Measurements from ENCODE around the gene LIG1. TPM values are rescaled to one million over a fixed set of nuclear protein-coding genes. Genes with fewer than 3 reads are reported as not detected.
"Not testable (repeated sequence)": the region's sequence is repeated elsewhere in the genome, so short reads cannot be mapped to it uniquely, and the experiment has no call there.

The LIG1 gene
- total RNA-seq, 2 donors from 2014 or later, result 3.1 to 4.2 TPM

GRCh38 chr19:48094129-48094854 lies 75.9 kb downstream of the LIG1 start:
- no peak for TF ChIP-seq CTCF (IDR thresholded peaks at IDR 0.05)
- H3K27ac ChIP-seq, result no peak overlapping the region
- H3K4me3 ChIP-seq, result no peak overlapping the region
- no peaks in the 10 kb centered on the region for H3K27me3 ChIP-seq
- peaks cover 38% of the 10 kb centered on the region for H3K36me3 ChIP-seq
- H3K4me1 ChIP-seq, result no peaks in the 10 kb centered on the region
- DNase-seq (ENCODE audit: low spot score), result no peak
- peaks cover 0 to 10% of the 10 kb centered on the region in 2 donors for H3K9me3 ChIP-seq

GRCh38 chr19:48091111-48091718 lies 78.9 kb downstream of the LIG1 start:
- H3K36me3 ChIP-seq, result peaks cover 22% of the 10 kb centered on the region
- not testable (repeated sequence) for DNase-seq (ENCODE audit: low spot score); H3K4me1 ChIP-seq

GRCh38 chr19:48090281-48090802 lies 79.8 kb downstream of the LIG1 start:
- Histone ChIP-seq H3K4me3 (no peak overlapping the region), H3K4me1 (no peaks in the 10 kb centered on the region), H3K36me3 (peaks cover 20% of the 10 kb centered on the region), H3K27me3 (no peaks in the 10 kb centered on the region), H3K27ac (no peak overlapping the region), H3K9me3 (peaks cover 0 to 10% of the 10 kb centered on the region in 2 donors)
- no peak for TF ChIP-seq CTCF (IDR thresholded peaks at IDR 0.05)
- DNase-seq (ENCODE audit: low spot score), result no peak

More at GRCh38 chr19:48091111-48091718, 78.9 kb downstream of the LIG1 start:
- not testable (repeated sequence) for H3K4me3 ChIP-seq, H3K27ac ChIP-seq, H3K27me3 ChIP-seq
- peaks cover 0 to 10% of the 10 kb centered on the region in 2 donors for H3K9me3 ChIP-seq

GRCh38 chr19:48088991-48089390 lies 81.2 kb downstream of the LIG1 start:
- H3K27me3 ChIP-seq; H3K9me3 ChIP-seq; H3K4me3 ChIP-seq; H3K27ac ChIP-seq; DNase-seq (ENCODE audit: low spot score); H3K36me3 ChIP-seq; H3K4me1 ChIP-seq: not testable (repeated sequence)

- DNase-seq (ENCODE audit: low spot score), result no peak
- Histone ChIP-seq H3K36me3 (no peaks in the 10 kb centered on the region), H3K9me3 (no peaks in the 10 kb centered on the region), H3K4me1 (no peaks in the 10 kb centered on the region), H3K4me3 (no peak overlapping the region), H3K27ac (no peak overlapping the region), H3K27me3 (no peaks in the 10 kb centered on the region)
- TF ChIP-seq CTCF (IDR thresholded peaks at IDR 0.05), result no peak
Observed at GRCh38 chr19:48085904-48086864, 84.0 kb downstream of the LIG1 start.

DNA sequence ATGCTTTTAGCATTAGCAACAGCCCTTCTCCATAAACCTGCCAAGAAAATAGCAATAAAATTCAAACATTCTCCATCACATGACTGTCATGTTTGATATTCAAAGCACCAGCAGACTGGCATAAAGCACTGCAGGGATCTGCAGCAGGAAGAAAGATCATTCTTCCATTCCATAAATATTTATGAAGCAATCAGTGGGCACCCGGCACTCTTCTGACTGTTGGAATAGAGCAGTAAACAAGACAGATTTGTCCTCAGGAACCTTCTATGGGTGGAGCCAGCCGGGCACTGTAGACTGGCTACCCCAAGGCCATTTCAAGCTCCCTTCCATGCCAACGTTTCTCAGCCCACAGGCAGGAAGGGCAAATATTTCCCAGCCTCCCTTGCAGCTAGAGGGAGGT lies 85.1 kb downstream of the LIG1 start:
- Histone ChIP-seq H3K27ac (no peak overlapping the region), H3K4me1 (no peaks in the 10 kb centered on the region), H3K36me3 (no peaks in the 10 kb centered on the region), H3K9me3 (no peaks in the 10 kb centered on the region), H3K27me3 (no peaks in the 10 kb centered on the region), H3K4me3 (no peak overlapping the region)
- DNase-seq (ENCODE audit: low spot score), result no peak
- TF ChIP-seq CTCF (IDR thresholded peaks at IDR 0.05), result no peak
